Heart right ventricle (tissue), 16 donors: Measurements from ENCODE around the gene KLHDC8B. TPM values are rescaled to one million over a fixed set of nuclear protein-coding genes. Genes with fewer than 3 reads are reported as not detected.
A peak's percentile ranks its signal among the peaks of the same experiment; 100 is the strongest.

Source experiments
- ATAC-seq, 8 donors: fragments of 200-7000 bp; cut with Tn5 transposase; one replicate each; pipeline ENCODE4 v1.9.1; 2020; ENCODE audit warnings: mild to moderate bottlenecking in 8 of 8, moderate library complexity in 8 of 8, moderate number of reproducible peaks in 1 of 8
- DNase-seq, 2 donors: peaks; one replicate each; pipeline ENCODE4 v3.0.0-alpha.2; 2020
- H3K27ac ChIP-seq, 10 donors: fragments of 200-600 bp; sonication (generic) in 2 of 10; one replicate each; pipeline versions ENCODE4 v1.5.0 to v1.8.0; 2020 to 2022; ENCODE audit warnings: mild to moderate bottlenecking in 3 of 10
- H3K27me3 ChIP-seq, 7 donors: fragments of 200-600 bp; one replicate each; pipeline ENCODE4 v1.8.0; 2021 to 2022; ENCODE audit warnings: mild to moderate bottlenecking in 2 of 7
- H3K36me3 ChIP-seq, 9 donors: fragments of 200-600 bp; sonication (generic) in 1 of 9; one replicate each; pipeline versions ENCODE4 v1.5.0 to v1.8.0; 2020 to 2022; ENCODE audit warnings: mild to moderate bottlenecking in 2 of 9
- H3K4me1 ChIP-seq, 9 donors: fragments of 200-600 bp; sonication (generic) in 1 of 9; one replicate each; pipeline versions ENCODE4 v1.5.0 to v1.8.0; 2020 to 2022; ENCODE audit warnings: mild to moderate bottlenecking in 4 of 9
- H3K4me3 ChIP-seq, 10 donors: fragments of 200-600 bp; sonication (generic) in 2 of 10; one replicate each; pipeline versions ENCODE4 v1.5.0 to v1.8.0; 2020 to 2022; ENCODE audit warnings: mild to moderate bottlenecking in 7 of 10, moderate library complexity in 2 of 10
- H3K9me3 ChIP-seq, 11 donors: fragments of 200-600 bp in 10 of 11; sonication (generic) in 2 of 11; one replicate each; pipeline versions ENCODE4 v1.5.0 to v1.8.0; 2013 to 2022; ENCODE audit warnings: mild to moderate bottlenecking in 2 of 11, control low read depth in 1 of 11, moderate library complexity in 1 of 11
- WGBS, 2 donors: extraction: QIAGEN DNeasy Blood & Tissue Kit; methylation state at CpG; one replicate each; pipeline ENCODE4 v1.1.7; 2013; ENCODE audit warnings: inconsistent platforms in 1 of 2; 5-methylcytosine and 5-hydroxymethylcytosine counted together
- intact Hi-C, 10 donors: fragments of 100-400 bp; cut with DNase I; formaldehyde crosslinking; loops; one replicate each; pipeline versions ENCODE4 v1.11.1 to v1.14.2; 2022
- polyA plus RNA-seq, 2 donors: library from polyadenylated mRNA; stranded (reverse); fragments of 200-250 nt; gene quantifications; one replicate each; pipeline ENCODE4 v1.2.3, GENCODE V29; 2013
- total RNA-seq, 10 donors: library from RNA; stranded (reverse); fragmentation: NEBNext Ultra II Directional in 3 of 10; extraction: Animal tissue kit (Norgen Biotek cat#: 25700) in 3 of 10; gene quantifications; one replicate each; pipeline versions ENCODE4 v1.2.1 to v1.2.4, GENCODE V29; 2021 to 2023
- TF ChIP-seq, protein P1 (sequence below), 9 donors: fragments of 200-600 bp; sonication (generic) in 2 of 9; IDR thresholded peaks; one replicate each; pipeline versions ENCODE4 v1.5.0 to v1.8.0; 2021 to 2022; ENCODE audit warnings: antibody characterized with exemption in 9 of 9, mild to moderate bottlenecking in 5 of 9, moderate library complexity in 1 of 9
- donor health status: Arrhythmogenic right ventricular cardiomyopathy.
- donor health status: ischemic (EF 13 %, LVEDD 7.1; RV severe dilation, severe dysfunction).
- donor health status: healthy with polysubstance abuse.
- donor health status: DM: no; HTN: yes; CAD: no.
- donor health status: DM: no; HTN: no; CAD: no.
- donor health status: ischemic (EF 25% LVEDD 6.9; RV normal size, moderate dysfunction).
- donor health status: ischemic (EF 25% LVEDD 5.7; RV mildly dilated, moderate dysfunction).
- donor health status: healthy.
- donor health status: DM: yes; HTN: yes; CAD: no.
- donor health status: Ischemic cardiomyopathy.
- donor health status: ischemic (EF 35%, LVEDD 5.7; RV mildly dilated, moderate dysfunction).
- donor health status: nonischemic (EF 11% LVEDD 7.7; RV severe dilation, severe dysfunction).
- donor health status: DM: yes; HTN: yes; CAD: no.
- donor health status: PGD.
- donor health status: ischemic (EF 29% LVEDD 5.4; RV normal size, mild dysfunction).
- donor health status: nonischemic (EF 23%, LVEDD 6.1; RV moderate dilation, normal function).

The KLHDC8B gene
- total and polyA plus RNA-seq, 12 donors = 56.2 to 190 (median 117) TPM

DNA sequence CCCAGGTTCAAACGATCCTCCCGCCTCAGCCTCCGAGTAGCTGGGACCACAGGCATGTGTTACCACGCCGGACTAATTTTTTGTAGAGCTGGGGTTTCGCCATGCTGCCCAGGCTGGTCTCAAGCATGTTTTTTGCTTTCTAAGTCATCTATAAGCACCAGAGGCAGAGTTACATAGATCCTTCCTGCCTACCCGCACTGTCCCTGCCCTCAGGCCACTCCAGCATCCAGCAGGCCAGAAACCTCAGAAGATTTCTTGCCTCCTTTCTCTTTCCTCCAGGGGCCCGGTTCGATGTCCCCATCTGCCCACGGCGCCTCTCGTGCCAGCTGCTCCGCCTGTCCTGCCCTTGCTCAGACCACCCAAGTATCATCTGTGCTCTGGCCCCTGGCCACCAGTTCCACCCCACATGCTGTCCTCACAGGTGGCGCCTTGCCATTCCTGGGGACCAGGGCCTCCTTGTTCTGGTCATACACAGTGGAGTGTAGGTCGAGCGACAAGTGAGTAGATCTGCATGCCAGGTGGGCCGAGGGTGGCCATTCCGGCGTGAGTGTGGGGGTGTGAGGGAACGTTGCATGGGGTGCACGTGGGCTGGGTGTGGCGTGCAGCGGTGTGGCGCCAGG is 27.3 kb downstream of the KLHDC8B start:
- intact Hi-C loops = loop anchor here in 1 of 10 donors (2.0 kb wide), 1 partner anchor 20 kb away; no protein-coding TSS in a partner anchor
- peak in 4 of 8 donors; percentile 0 to 41 (median 2) for ATAC-seq
- no peaks in the 10 kb centered on the region for H3K27me3 ChIP-seq
- TF ChIP-seq, protein P1, sequence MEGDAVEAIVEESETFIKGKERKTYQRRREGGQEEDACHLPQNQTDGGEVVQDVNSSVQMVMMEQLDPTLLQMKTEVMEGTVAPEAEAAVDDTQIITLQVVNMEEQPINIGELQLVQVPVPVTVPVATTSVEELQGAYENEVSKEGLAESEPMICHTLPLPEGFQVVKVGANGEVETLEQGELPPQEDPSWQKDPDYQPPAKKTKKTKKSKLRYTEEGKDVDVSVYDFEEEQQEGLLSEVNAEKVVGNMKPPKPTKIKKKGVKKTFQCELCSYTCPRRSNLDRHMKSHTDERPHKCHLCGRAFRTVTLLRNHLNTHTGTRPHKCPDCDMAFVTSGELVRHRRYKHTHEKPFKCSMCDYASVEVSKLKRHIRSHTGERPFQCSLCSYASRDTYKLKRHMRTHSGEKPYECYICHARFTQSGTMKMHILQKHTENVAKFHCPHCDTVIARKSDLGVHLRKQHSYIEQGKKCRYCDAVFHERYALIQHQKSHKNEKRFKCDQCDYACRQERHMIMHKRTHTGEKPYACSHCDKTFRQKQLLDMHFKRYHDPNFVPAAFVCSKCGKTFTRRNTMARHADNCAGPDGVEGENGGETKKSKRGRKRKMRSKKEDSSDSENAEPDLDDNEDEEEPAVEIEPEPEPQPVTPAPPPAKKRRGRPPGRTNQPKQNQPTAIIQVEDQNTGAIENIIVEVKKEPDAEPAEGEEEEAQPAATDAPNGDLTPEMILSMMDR (IDR thresholded peaks at IDR 0.05) = no peak
- peak overlapping the region in 9 of 10 donors; percentile 19 to 91 (median 82) for H3K27ac ChIP-seq
- H3K36me3 ChIP-seq = no peaks in the 10 kb centered on the region
- peaks cover 0 to 19% (median 6%) of the 10 kb centered on the region in 9 donors for H3K4me1 ChIP-seq
- DNase-seq = no peak
- 64 to 72% methylated on average over 24 of the region's 24 CpGs for WGBS, 2 donors
- peak overlapping the region in 9 of 10 donors; percentile 41 to 76 (median 58) for H3K4me3 ChIP-seq
- no peaks in the 10 kb centered on the region for H3K9me3 ChIP-seq

DNA sequence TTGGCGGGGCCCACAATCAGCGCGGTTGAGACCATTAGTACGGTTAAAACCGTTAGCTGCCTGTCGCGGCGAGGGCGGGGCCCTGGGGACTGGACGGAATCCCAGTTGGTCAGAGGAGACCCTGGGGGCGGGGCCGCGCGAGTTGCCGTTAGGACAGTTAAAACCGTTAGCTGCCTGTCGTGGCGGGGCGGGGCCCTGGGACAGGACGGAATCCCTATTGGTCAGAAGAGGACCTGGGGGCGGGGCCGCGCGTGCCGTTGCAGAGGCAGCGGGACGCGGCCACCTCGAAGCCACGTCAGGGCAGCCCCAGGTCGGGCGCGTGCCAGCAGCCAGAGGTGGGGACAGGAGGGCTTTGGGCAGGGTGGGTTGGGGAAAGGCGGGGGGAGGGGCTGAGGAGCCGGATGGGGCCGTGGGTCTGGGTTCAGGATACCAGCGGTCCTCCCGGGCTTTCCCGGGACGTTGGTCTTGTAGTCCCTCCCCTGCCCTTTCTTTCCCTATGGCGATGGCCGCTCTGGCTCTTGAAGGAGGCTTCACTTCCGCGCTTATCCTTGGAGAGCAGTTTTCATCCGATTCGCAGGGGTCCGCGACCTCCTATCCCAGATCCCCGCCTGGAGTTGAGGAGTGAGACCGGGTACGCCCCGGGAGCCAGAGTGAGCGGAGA is 28.0 kb downstream of the KLHDC8B start:
- 15 to 17% methylated on average over 53 of the region's 53 CpGs for WGBS, 2 donors

DNA sequence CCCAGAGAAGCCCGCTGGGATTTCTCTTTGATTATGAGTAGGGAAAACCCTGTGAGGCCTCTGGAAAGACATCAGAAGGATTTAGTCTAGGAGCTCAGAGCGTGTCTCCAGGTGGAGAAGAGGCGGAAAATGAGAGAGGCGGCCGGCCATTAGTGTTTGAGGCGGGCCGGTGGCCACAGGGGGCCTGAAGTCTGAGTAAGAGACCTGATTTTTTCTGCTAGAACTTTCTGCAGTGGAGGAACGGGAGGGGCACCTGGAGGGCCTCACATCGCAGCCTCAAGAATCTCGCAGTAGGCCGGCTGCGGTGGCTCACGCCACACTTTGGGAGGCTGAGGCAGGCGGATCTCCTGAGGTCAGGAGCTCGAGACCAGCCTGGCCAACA is 28.5 kb downstream of the KLHDC8B start:
- no peaks in the 10 kb centered on the region for H3K36me3 ChIP-seq
- intact Hi-C loops = loop anchor here in 1 of 10 donors (2.0 kb wide), 1 partner anchor 21 kb away; no protein-coding TSS in a partner anchor
- H3K9me3 ChIP-seq = no peaks in the 10 kb centered on the region
- peaks cover 0 to 25% (median 6%) of the 10 kb centered on the region in 9 donors for H3K4me1 ChIP-seq
- peak overlapping the region; percentile 27 to 76 (median 57) for H3K4me3 ChIP-seq
- 67 to 80% methylated on average over 15 of the region's 15 CpGs for WGBS, 2 donors
- DNase-seq (no peak), ATAC-seq (peak in 4 of 8 donors; percentile 16 to 36 (median 28))
- no peaks in the 10 kb centered on the region for H3K27me3 ChIP-seq
- TF ChIP-seq, protein P1 (IDR thresholded peaks at IDR 0.05) = no peak
- H3K27ac ChIP-seq = peak overlapping the region in 9 of 10 donors; percentile 22 to 91 (median 82)

More for the DNA sequence above, 28.0 kb downstream of the KLHDC8B start:
- DNase-seq (peak; percentile 96), ATAC-seq (peak; percentile 95 to 99 (median 98))
- Histone ChIP-seq H3K9me3 (no peaks in the 10 kb centered on the region), H3K27me3 (no peaks in the 10 kb centered on the region), H3K4me3 (peak overlapping the region; percentile 27 to 76 (median 57)), H3K36me3 (no peaks in the 10 kb centered on the region), H3K4me1 (peaks cover 0 to 24% (median 6%) of the 10 kb centered on the region in 9 donors), H3K27ac (peak overlapping the region; percentile 22 to 91 (median 82))
- TF ChIP-seq, protein P1 (IDR thresholded peaks at IDR 0.05) = no peak
- intact Hi-C loops = loop anchor here in 1 of 10 donors (2.0 kb wide), 1 partner anchor 21 kb away; no protein-coding TSS in a partner anchor

DNA sequence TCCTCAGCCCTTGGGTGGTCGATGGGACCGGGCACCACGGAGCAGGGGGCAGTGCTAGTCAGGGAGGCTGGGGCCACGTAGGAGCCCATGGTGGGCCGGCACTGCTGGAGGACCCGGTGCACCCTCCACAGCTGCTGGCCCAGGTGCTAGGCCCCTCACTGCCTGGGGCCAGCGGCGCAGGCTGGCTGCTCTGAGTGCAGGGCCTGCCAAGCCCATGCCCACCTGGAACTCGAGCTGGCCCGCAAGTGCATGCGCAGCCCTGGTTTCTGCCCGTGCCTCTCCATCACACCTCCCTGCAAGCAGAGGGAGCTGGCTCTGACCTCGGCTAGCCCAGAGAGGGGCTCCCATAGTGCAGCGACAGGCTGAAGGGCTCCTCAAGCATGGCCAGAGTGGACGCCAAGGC is 42.1 kb downstream of the KLHDC8B start:
- no peak for DNase-seq
- peaks cover 4 to 16% (median 10%) of the 10 kb centered on the region in 9 donors for H3K4me1 ChIP-seq
- H3K27me3 ChIP-seq = no peaks in the 10 kb centered on the region
- peaks cover 0 to 7% (median 0%) of the 10 kb centered on the region in 9 donors for H3K36me3 ChIP-seq
- WGBS, 2 donors = 95 to 96% methylated on average over 15 of the region's 15 CpGs
- no peak overlapping the region for H3K27ac ChIP-seq
- peaks cover 0 to 7% (median 0%) of the 10 kb centered on the region in 11 donors for H3K9me3 ChIP-seq
- intact Hi-C loops = no loop called here
- H3K4me3 ChIP-seq = no peak overlapping the region
- ATAC-seq = peak in 1 of 8 donors; percentile 63
- TF ChIP-seq, protein P1 (IDR thresholded peaks at IDR 0.05) = no peak
